HEK293 (cell line): Measurements from ENCODE around the gene TTC6.
A peak's percentile ranks its signal among the peaks of the same experiment; 100 is the strongest.

Source experiments
- CTCF ChIA-PET: fragments of 350-600 bp; formaldehyde crosslinking; extraction: SDS; loops from one replicate; lab custom pipeline; 2021; ENCODE audit warnings: antibody characterized with exemption; lab: Yijun Ruan, JAX
- POLR2A ChIA-PET: fragments of 300-600 bp; formaldehyde crosslinking; extraction: SDS; loops from one replicate; lab custom pipeline; 2020; ENCODE audit warnings: antibody characterized with exemption, inconsistent platforms; lab: Yijun Ruan, JAX
- H3K27ac ChIP-seq: fragments of 200-500 bp; sonication (Bioruptor generic); 2 replicates; pipeline ENCODE4 v1.5.1; 2014; ENCODE audit warnings: low read depth, low read length, control low read depth, inconsistent platforms; ENCODE audit errors: extremely low read depth
- H3K36me3 ChIP-seq, 2 experiments: fragments of 200-500 bp in 1 of 2; sonication (Bioruptor generic) in 1 of 2; 1 replicate in 1 of 2; 2 replicates in 1 of 2; pipeline ENCODE4 v1.5.1; 2014 to 2017; ENCODE audit warnings: inconsistent platforms in 2 of 2, low read length in 2 of 2; ENCODE audit not compliant: control insufficient read depth in 2 of 2, insufficient read depth in 1 of 2
- H3K4me1 ChIP-seq: fragments of 200-500 bp; sonication (Bioruptor generic); 2 replicates; pipeline ENCODE4 v1.5.1; 2014; ENCODE audit warnings: mild to moderate bottlenecking, low read length, inconsistent platforms; ENCODE audit not compliant: control insufficient read depth, insufficient read depth
- H3K4me3 ChIP-seq: 2 replicates; pipeline ENCODE4 v1.5.1; 2011; ENCODE audit warnings: low read depth, mild to moderate bottlenecking, control low read depth, low read length, moderate library complexity
- H3K9me3 ChIP-seq: fragments of 200-500 bp; sonication (Bioruptor generic); 2 replicates; pipeline ENCODE4 v1.5.1; 2014; ENCODE audit warnings: low read depth, low read length, inconsistent platforms; ENCODE audit not compliant: control insufficient read depth, insufficient read depth
- GFI1B ChIP-seq: fragments of 450-650 bp; formaldehyde crosslinking; IDR thresholded peaks from 2 replicates; pipeline ENCODE4 v1.5.1; 2016; ENCODE audit warnings: missing biosample characterization, missing genetic modification characterization
- MEIS1 ChIP-seq: sonication (generic); formaldehyde crosslinking; IDR thresholded peaks from 2 replicates; pipeline ENCODE4 v1.8.1; 2022; ENCODE audit warnings: missing genetic modification reagents, mild to moderate bottlenecking, borderline replicate concordance
- MYNN ChIP-seq: fragments of 450-650 bp; formaldehyde crosslinking; IDR thresholded peaks from 2 replicates; pipeline ENCODE4 v1.5.1; 2016; ENCODE audit warnings: missing biosample characterization, missing genetic modification characterization, borderline replicate concordance
- PRDM1 ChIP-seq: fragments of 450-650 bp; formaldehyde crosslinking; IDR thresholded peaks from 2 replicates; pipeline ENCODE4; 2016; ENCODE audit warnings: missing biosample characterization, missing genetic modification characterization
- RBAK ChIP-seq: fragments of 450-650 bp; formaldehyde crosslinking; IDR thresholded peaks from 2 replicates; pipeline ENCODE4 v1.5.1; 2016; ENCODE audit warnings: missing biosample characterization, missing genetic modification characterization
- ZBTB21 ChIP-seq: fragments of 450-650 bp; formaldehyde crosslinking; IDR thresholded peaks from 2 replicates; pipeline ENCODE4 v1.5.1; 2017; ENCODE audit warnings: missing biosample characterization, missing genetic modification characterization
- ZEB2 ChIP-seq: fragments of 450-650 bp; formaldehyde crosslinking; IDR thresholded peaks from 2 replicates; pipeline ENCODE4 v1.5.1; 2016; ENCODE audit warnings: missing biosample characterization, missing genetic modification characterization
- ZFP3 ChIP-seq: fragments of 450-650 bp; formaldehyde crosslinking; IDR thresholded peaks from 2 replicates; pipeline ENCODE4 v1.5.1; 2016; ENCODE audit warnings: low read depth, missing biosample characterization, missing genetic modification characterization
- ZNF16 ChIP-seq: fragments of 450-650 bp; formaldehyde crosslinking; IDR thresholded peaks from 2 replicates; pipeline ENCODE4 v1.5.1; 2016; ENCODE audit warnings: low read depth, missing biosample characterization, missing genetic modification characterization
- ZNF174 ChIP-seq: fragments of 450-650 bp; formaldehyde crosslinking; IDR thresholded peaks from 2 replicates; pipeline ENCODE4 v1.5.0; 2017; ENCODE audit warnings: missing biosample characterization, mild to moderate bottlenecking, missing genetic modification characterization
- ZNF19 ChIP-seq: fragments of 450-650 bp; formaldehyde crosslinking; IDR thresholded peaks from 2 replicates; pipeline ENCODE4; 2016; ENCODE audit warnings: missing biosample characterization, missing genetic modification characterization, low read depth
- ZNF2 ChIP-seq: fragments of 450-650 bp; formaldehyde crosslinking; IDR thresholded peaks from 2 replicates; pipeline ENCODE4 v1.5.1; 2016; ENCODE audit warnings: missing biosample characterization, missing genetic modification characterization
- ZNF248 ChIP-seq: fragments of 450-650 bp; formaldehyde crosslinking; IDR thresholded peaks from 2 replicates; pipeline ENCODE4 v1.5.1; 2017; ENCODE audit warnings: missing biosample characterization, missing genetic modification characterization
- ZNF266 ChIP-seq: fragments of 450-650 bp; formaldehyde crosslinking; IDR thresholded peaks from 2 replicates; pipeline ENCODE4 v1.5.1; 2016; ENCODE audit warnings: missing biosample characterization, missing genetic modification characterization, low read depth
- ZNF394 ChIP-seq: fragments of 450-650 bp; formaldehyde crosslinking; IDR thresholded peaks from 2 replicates; pipeline ENCODE4 v1.5.1; 2016; ENCODE audit warnings: missing biosample characterization, missing genetic modification characterization, mild to moderate bottlenecking, moderate library complexity, borderline replicate concordance
- ZNF501 ChIP-seq: fragments of 450-650 bp; formaldehyde crosslinking; IDR thresholded peaks from 2 replicates; pipeline ENCODE4 v1.5.1; 2016; ENCODE audit warnings: missing biosample characterization, missing genetic modification characterization
- ZNF548 ChIP-seq: fragments of 450-650 bp; formaldehyde crosslinking; IDR thresholded peaks from 2 replicates; pipeline ENCODE4 v1.5.1; 2016; ENCODE audit warnings: missing biosample characterization, missing genetic modification characterization
- ZNF561 ChIP-seq: fragments of 450-650 bp; IDR thresholded peaks from 2 replicates; pipeline ENCODE4 v1.5.1; 2018; ENCODE audit warnings: missing biosample characterization, missing genetic modification characterization, borderline replicate concordance
- ZXDB ChIP-seq: fragments of 450-650 bp; formaldehyde crosslinking; IDR thresholded peaks from 2 replicates; pipeline ENCODE4 v1.5.1; 2016; ENCODE audit warnings: missing biosample characterization, missing genetic modification characterization
- TF ChIP-seq, protein P1 (sequence below): fragments of 450-650 bp; formaldehyde crosslinking; IDR thresholded peaks from 2 replicates; pipeline ENCODE4 v1.5.1; 2016; ENCODE audit warnings: missing biosample characterization, missing genetic modification characterization
- TF ChIP-seq, protein P2 (sequence below): fragments of 450-650 bp; formaldehyde crosslinking; IDR thresholded peaks from 2 replicates; pipeline ENCODE4; 2016; ENCODE audit warnings: missing biosample characterization, missing genetic modification characterization
- TF ChIP-seq, protein P3 (sequence below): fragments of 450-650 bp; formaldehyde crosslinking; IDR thresholded peaks from 2 replicates; pipeline ENCODE4 v1.5.1; 2016; ENCODE audit warnings: missing biosample characterization, missing genetic modification characterization
- TF ChIP-seq, protein P4 (sequence below): fragments of 450-650 bp; formaldehyde crosslinking; optimal IDR thresholded peaks from 2 replicates; pipeline ENCODE3; 2016; ENCODE audit warnings: missing biosample characterization, mild to moderate bottlenecking, missing genetic modification characterization

The TTC6 gene

DNA sequence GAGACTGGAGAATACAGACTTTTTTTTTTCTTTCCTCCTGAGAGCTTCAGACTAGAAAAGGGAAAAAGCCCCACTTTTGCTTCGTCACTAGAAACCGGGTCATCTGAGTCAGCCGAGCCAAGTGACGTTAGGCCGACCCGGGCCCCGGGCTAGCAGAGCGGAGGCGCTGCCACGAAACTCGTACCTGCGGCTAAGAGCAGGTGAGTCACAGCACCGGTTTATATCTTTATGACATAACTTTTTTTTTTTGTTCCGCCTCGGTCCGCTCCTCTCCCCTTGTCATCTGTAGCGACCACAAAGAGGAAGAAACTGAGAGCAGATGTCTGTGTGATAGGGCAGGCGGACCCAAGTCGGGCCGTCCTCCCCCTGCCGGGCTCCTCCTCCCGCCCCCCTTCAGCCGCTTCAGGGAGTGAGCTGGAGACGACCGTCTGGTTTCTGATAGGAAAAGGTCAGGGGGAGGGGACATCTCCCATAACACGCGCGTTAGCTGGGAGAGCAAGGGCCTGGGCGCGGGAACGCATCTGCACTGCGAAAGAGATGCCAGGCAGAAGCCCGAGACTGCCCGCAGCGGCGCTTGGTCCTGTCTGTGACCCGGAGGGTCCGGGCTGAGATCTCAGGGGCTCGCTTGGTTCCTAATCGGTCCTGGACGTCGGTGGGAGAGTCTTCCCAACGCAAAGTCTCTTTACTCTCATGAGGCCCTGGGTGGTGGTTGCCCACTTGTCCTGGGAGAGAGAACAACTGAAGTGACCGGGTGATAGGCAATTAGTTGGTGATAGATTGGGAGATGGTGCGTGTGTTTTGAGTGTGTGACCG is 586 bp downstream of the TTC6 start (continued):
- TF ChIP-seq, protein P1, sequence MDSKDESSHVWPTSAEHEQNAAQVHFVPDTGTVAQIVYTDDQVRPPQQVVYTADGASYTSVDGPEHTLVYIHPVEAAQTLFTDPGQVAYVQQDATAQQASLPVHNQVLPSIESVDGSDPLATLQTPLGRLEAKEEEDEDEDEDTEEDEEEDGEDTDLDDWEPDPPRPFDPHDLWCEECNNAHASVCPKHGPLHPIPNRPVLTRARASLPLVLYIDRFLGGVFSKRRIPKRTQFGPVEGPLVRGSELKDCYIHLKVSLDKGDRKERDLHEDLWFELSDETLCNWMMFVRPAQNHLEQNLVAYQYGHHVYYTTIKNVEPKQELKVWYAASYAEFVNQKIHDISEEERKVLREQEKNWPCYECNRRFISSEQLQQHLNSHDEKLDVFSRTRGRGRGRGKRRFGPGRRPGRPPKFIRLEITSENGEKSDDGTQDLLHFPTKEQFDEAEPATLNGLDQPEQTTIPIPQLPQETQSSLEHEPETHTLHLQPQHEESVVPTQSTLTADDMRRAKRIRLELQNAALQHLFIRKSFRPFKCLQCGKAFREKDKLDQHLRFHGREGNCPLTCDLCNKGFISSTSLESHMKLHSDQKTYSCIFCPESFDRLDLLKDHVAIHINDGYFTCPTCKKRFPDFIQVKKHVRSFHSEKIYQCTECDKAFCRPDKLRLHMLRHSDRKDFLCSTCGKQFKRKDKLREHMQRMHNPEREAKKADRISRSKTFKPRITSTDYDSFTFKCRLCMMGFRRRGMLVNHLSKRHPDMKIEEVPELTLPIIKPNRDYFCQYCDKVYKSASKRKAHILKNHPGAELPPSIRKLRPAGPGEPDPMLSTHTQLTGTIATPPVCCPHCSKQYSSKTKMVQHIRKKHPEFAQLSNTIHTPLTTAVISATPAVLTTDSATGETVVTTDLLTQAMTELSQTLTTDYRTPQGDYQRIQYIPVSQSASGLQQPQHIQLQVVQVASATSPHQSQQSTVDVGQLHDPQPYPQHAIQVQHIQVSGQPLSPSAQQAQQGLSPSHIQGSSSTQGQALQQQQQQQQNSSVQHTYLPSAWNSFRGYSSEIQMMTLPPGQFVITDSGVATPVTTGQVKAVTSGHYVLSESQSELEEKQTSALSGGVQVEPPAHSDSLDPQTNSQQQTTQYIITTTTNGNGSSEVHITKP (tag by site-specific recombination) = peak; percentile 66; the same call in 1 of the 2 replicates
- TF ChIP-seq ZNF394 (tag by site-specific recombination) (no peak), GFI1B (tag by site-specific recombination) (no peak), ZNF16 (no peak), ZBTB21 (tag by site-specific recombination) (peak; percentile 66; the same call in 1 of the 2 replicates), ZEB2 (tag by site-specific recombination) (peak; percentile 86), ZNF561 (tag by site-specific recombination) (no peak), ZNF501 (no peak; the same call in 1 of the 2 replicates), ZNF174 (tag by site-specific recombination) (no peak), RBAK (tag by site-specific recombination) (no peak), ZNF2 (tag by site-specific recombination) (no peak), PRDM1 (tag by site-specific recombination) (0 out of 2 replicates have a peak, but pooled peaks have one; percentile 5)
- TF ChIP-seq, protein P2, sequence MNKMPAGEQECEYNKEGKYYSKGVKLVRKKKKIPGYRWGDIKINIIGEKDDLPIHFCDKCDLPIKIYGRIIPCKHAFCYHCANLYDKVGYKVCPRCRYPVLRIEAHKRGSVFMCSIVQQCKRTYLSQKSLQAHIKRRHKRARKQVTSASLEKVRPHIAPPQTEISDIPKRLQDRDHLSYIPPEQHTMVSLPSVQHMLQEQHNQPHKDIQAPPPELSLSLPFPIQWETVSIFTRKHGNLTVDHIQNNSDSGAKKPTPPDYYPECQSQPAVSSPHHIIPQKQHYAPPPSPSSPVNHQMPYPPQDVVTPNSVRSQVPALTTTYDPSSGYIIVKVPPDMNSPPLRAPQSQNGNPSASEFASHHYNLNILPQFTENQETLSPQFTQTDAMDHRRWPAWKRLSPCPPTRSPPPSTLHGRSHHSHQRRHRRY = no peak
- TF ChIP-seq, protein P3, sequence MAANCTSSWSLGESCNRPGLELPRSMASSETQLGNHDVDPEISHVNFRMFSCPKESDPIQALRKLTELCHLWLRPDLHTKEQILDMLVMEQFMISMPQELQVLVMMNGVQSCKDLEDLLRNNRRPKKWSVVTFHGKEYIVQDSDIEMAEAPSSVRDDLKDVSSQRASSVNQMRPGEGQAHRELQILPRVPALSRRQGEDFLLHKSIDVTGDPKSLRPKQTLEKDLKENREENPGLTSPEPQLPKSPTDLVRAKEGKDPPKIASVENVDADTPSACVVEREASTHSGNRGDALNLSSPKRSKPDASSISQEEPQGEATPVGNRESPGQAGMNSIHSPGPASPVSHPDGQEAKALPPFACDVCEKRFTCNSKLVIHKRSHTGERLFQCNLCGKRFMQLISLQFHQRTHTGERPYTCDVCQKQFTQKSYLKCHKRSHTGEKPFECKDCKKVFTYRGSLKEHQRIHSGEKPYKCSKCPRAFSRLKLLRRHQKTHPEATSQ (tag by site-specific recombination) = 0 out of 2 replicates have a peak, but pooled peaks have one; percentile 14
- TF ChIP-seq, protein P4, sequence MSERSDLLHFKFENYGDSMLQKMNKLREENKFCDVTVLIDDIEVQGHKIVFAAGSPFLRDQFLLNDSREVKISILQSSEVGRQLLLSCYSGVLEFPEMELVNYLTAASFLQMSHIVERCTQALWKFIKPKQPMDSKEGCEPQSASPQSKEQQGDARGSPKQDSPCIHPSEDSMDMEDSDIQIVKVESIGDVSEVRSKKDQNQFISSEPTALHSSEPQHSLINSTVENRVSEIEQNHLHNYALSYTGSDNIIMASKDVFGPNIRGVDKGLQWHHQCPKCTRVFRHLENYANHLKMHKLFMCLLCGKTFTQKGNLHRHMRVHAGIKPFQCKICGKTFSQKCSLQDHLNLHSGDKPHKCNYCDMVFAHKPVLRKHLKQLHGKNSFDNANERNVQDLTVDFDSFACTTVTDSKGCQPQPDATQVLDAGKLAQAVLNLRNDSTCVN (tag by site-specific recombination) = peak; percentile 53

DNA sequence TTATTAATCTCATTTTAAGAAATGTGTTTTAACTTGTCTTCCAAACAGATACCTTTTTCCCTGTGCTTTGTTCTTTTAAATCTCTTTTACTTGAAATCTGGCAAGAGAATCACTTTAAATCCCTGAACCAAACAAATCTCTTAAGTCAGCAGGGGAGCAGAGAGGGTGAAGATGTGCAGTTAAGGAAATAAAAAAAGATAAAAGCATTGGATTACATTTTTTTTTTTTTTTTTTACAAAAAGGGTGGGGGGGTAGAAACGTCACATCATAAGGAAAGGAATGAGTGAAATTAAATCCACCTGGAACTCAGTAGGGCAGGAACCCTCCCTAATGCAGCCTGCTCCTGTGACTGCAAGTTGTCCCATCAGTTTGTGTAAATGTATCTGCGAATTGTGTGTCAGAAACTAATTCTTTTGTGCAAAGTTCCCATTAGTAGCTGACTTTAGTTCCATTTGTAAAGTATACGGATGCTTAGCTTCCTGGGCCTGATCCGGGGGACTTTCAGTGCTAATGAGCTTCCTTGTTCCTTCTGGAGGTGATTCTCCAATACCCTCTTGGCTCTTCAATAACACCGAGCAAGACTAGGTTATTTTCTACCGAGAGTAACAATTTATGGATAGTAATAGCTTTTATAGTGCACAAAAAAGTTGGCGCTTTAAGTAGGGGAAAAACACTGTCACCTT is 1.5 kb downstream of the TTC6 start:
- Histone ChIP-seq H3K4me3 (peak overlapping the region; percentile 0), H3K36me3 (peaks cover 0 to 8% of the 10 kb centered on the region in 2 experiments; a peak in 1 of 3 replicates), H3K4me1 (peaks cover 3% of the 10 kb centered on the region; the same call in 1 of the 2 replicates), H3K27ac (peak overlapping the region; percentile 99; the same call in 1 of the 2 replicates), H3K9me3 (no peaks in the 10 kb centered on the region)
- ChIA-PET CTCF (interaction anchor here (0.7 to 0.9 kb wide), 3 partner anchors 58 to 272 kb away, joined by 3 to 4 read pairs (median 4); no protein-coding TSS in a partner anchor), POLR2A (no interaction called here)
- TF ChIP-seq MEIS1 = no peak
- no peak for TF ChIP-seq ZFP3
- TF ChIP-seq ZNF248 (tag by site-specific recombination) = no peak
- TF ChIP-seq MYNN (tag by site-specific recombination) = no peak
- no peak for TF ChIP-seq ZXDB (tag by site-specific recombination)
- no peak for TF ChIP-seq ZNF548 (tag by site-specific recombination)
- no peak for TF ChIP-seq ZNF19 (tag by site-specific recombination)
- no peak for TF ChIP-seq ZNF266 (tag by site-specific recombination)
